CD4-positive, CD25-positive, alpha-beta regulatory T cell (primary cell): ENCODE results near the gene IGFBP4. TPM values are rescaled to one million over a fixed set of nuclear protein-coding genes. Genes with fewer than 3 reads are reported as not detected.

ENCODE experiments used
- ATAC-seq, 2 donors: fragments of 150-1000 bp; cut with Tn5 transposase; one replicate each; pipeline ENCODE4 v1.10.0; 2021; ENCODE audit warnings: low read depth in 2 of 2, moderate number of reproducible peaks in 2 of 2, moderate library complexity in 1 of 2
- DNase-seq, 3 donors: peaks; one replicate each; pipeline versions ENCODE4 v3.0.0 to v3.0.0-alpha.2; 2012 to 2022; ENCODE audit warnings: mixed read lengths in 1 of 3
- H3K27ac ChIP-seq: one replicate; pipeline ENCODE4 v1.7.0; 2013; ENCODE audit warnings: mild to moderate bottlenecking, low read length; ENCODE audit not compliant: insufficient read depth, poor library complexity, severe bottlenecking
- H3K27me3 ChIP-seq: one replicate; pipeline ENCODE4 v1.7.0; 2013; ENCODE audit warnings: low read length; ENCODE audit not compliant: control insufficient read depth, insufficient read depth
- H3K36me3 ChIP-seq: one replicate; pipeline ENCODE4 v1.7.0; 2013; ENCODE audit warnings: mild to moderate bottlenecking, low read length, moderate library complexity; ENCODE audit not compliant: control insufficient read depth, insufficient read depth
- H3K4me1 ChIP-seq: 2 replicates; pipeline ENCODE4 v1.7.0; 2013; ENCODE audit warnings: mild to moderate bottlenecking, low read length; ENCODE audit not compliant: insufficient read depth, control insufficient read depth, poor library complexity, severe bottlenecking
- H3K4me3 ChIP-seq: one replicate; pipeline ENCODE4 v1.7.0; 2013; ENCODE audit warnings: low read depth, mild to moderate bottlenecking, low read length, moderate library complexity
- H3K9me3 ChIP-seq, 2 experiments: 1 replicate in 1 of 2; 2 replicates in 1 of 2; pipeline ENCODE4 v1.7.0; 2013; ENCODE audit warnings: low read length in 2 of 2, mild to moderate bottlenecking in 1 of 2, moderate library complexity in 1 of 2; ENCODE audit not compliant: control insufficient read depth in 2 of 2
- H3K27ac Mint-ChIP-seq, 3 donors: one replicate each; pipeline ENCODE4 v1.8.0; 2020 to 2022; ENCODE audit warnings: mild to moderate bottlenecking in 3 of 3, mixed read lengths in 3 of 3, moderate library complexity in 2 of 3
- H3K27me3 Mint-ChIP-seq: one replicate; pipeline ENCODE4 v1.8.0; 2022; ENCODE audit warnings: mild to moderate bottlenecking, mixed read lengths
- H3K36me3 Mint-ChIP-seq: one replicate; pipeline ENCODE4 v1.8.0; 2020; ENCODE audit warnings: mixed read lengths
- H3K4me1 Mint-ChIP-seq, 4 donors: one replicate each; pipeline ENCODE4 v1.8.0; 2020 to 2022; ENCODE audit warnings: mixed read lengths in 4 of 4, mild to moderate bottlenecking in 1 of 4
- H3K4me3 Mint-ChIP-seq, 4 donors: one replicate each; pipeline ENCODE4 v1.8.0; 2020 to 2022; ENCODE audit warnings: mild to moderate bottlenecking in 4 of 4, mixed read lengths in 4 of 4, moderate library complexity in 3 of 4
- H3K9me3 Mint-ChIP-seq, 7 donors: one replicate each; pipeline ENCODE4 v1.8.0; 2020 to 2022; ENCODE audit warnings: mixed read lengths in 7 of 7, mild to moderate bottlenecking in 3 of 7, moderate library complexity in 2 of 7
- polyA plus RNA-seq, 4 donors: library from polyadenylated mRNA; unstranded; fragments of 300-500 nt; fragmentation: Illumina TruSeq; gene quantifications; one replicate each; pipeline ENCODE4 v1.2.3, GENCODE V29; 2021
- total RNA-seq: library from RNA; stranded (reverse); gene quantifications from one replicate; pipeline ENCODE4 v1.2.3, GENCODE V29; 2022

The IGFBP4 gene
- total and polyA plus RNA-seq, 5 donors from 2014 or later: 0.63 to 3.7 (median 1.2) TPM

DNA sequence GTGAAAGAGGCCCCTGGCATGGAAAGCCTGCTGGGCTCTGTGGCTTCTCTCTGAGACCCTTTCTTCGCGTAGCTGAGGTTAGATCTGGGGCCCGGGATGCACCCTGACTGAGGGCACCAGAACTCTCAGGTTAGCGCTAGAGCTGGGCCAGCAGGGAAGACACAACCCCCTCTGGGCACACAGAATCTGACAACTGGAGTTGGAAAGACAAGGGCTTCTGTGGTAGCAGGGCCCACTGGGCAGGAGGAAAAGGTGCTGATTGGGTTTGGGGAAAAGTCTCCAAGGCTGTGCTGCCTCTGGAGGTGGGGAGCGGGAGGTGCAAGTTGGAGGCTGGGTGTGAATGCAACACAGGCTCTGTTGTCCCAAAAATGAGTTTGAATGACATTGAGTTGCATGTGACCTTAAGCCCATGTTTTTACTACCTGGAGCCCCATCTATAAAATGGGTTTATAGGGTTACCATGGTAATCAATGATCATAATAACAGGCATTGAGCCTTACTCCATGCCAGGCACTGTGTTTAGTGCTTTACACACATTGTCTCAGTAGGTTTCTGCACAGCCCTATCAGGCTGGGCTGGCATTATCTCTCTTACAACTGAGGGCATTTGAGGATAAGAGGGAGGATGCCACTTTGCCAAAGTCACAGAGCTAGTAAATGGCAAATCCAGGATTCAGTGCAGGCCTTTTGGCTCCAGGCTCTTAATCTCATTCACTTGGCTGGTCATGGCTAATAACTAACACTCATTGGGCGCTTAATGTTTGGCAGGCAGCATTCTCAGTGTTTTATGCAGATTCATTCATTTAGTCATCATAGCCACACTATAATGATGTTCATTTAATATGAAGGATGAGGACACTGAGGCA lies 9.5 kb upstream of the IGFBP4 start:
- Histone ChIP-seq H3K27ac (no peak overlapping the region), H3K4me1 (no peaks in the 10 kb centered on the region), H3K4me3 (no peak overlapping the region), H3K9me3 (no peaks in the 10 kb centered on the region), H3K27me3 (no peaks in the 10 kb centered on the region), H3K36me3 (no peaks in the 10 kb centered on the region)
- H3K4me1 Mint-ChIP-seq: no peaks in the 10 kb centered on the region
- ATAC-seq (no peak), DNase-seq (peak in 1 of 3 donors; percentile 40)
- no peak overlapping the region for H3K4me3 Mint-ChIP-seq
- no peaks in the 10 kb centered on the region for H3K9me3 Mint-ChIP-seq
- no peaks in the 10 kb centered on the region for H3K36me3 Mint-ChIP-seq
- no peak overlapping the region for H3K27ac Mint-ChIP-seq
- H3K27me3 Mint-ChIP-seq: no peaks in the 10 kb centered on the region

DNA sequence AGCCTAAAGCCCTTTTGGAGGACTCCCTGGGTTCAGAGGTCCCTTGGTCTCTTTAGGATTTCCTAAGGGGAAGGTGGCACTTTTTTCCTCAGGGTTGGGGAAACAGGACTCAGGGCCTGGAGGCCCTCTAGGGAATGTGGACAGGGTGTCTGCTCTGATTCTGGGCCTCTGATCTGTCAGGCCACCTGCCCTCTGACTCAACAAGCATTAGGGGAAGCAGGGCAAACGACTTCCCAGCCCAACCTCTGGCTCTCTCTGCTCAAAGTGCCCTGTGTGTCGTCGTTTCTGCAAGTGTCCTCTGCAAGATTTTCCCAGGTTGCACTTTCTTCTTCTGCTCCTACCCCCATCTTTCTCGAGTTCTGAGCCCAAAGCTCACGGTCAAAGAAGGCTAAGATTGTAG lies 6.6 kb upstream of the IGFBP4 start:
- no peaks in the 10 kb centered on the region for H3K4me1 ChIP-seq
- Mint-ChIP-seq H3K27ac (peak overlapping the region in 1 of 3 donors; percentile 38), H3K27me3 (peaks cover 5% of the 10 kb centered on the region), H3K9me3 (no peaks in the 10 kb centered on the region), H3K36me3 (no peaks in the 10 kb centered on the region), H3K4me1 (no peaks in the 10 kb centered on the region), H3K4me3 (no peak overlapping the region)
- no peak overlapping the region for H3K27ac ChIP-seq
- H3K36me3 ChIP-seq: no peaks in the 10 kb centered on the region
- H3K4me3 ChIP-seq: no peak overlapping the region
- H3K27me3 ChIP-seq: no peaks in the 10 kb centered on the region
- H3K9me3 ChIP-seq: no peaks in the 10 kb centered on the region
- ATAC-seq (no peak), DNase-seq (no peak)

GRCh38 chr17:40437095-40437732 lies 6.0 kb upstream of the IGFBP4 start:
- ATAC-seq (no peak), DNase-seq (no peak)
- Mint-ChIP-seq H3K9me3 (no peaks in the 10 kb centered on the region), H3K4me3 (no peak overlapping the region), H3K27me3 (peaks cover 5% of the 10 kb centered on the region), H3K4me1 (peaks cover 0 to under 1% (median 0%) of the 10 kb centered on the region in 4 donors), H3K36me3 (no peaks in the 10 kb centered on the region), H3K27ac (peak overlapping the region in 1 of 3 donors; percentile 7)
- Histone ChIP-seq H3K4me3 (no peak overlapping the region), H3K27me3 (no peaks in the 10 kb centered on the region), H3K4me1 (no peaks in the 10 kb centered on the region), H3K36me3 (no peaks in the 10 kb centered on the region), H3K9me3 (no peaks in the 10 kb centered on the region), H3K27ac (no peak overlapping the region)

DNA sequence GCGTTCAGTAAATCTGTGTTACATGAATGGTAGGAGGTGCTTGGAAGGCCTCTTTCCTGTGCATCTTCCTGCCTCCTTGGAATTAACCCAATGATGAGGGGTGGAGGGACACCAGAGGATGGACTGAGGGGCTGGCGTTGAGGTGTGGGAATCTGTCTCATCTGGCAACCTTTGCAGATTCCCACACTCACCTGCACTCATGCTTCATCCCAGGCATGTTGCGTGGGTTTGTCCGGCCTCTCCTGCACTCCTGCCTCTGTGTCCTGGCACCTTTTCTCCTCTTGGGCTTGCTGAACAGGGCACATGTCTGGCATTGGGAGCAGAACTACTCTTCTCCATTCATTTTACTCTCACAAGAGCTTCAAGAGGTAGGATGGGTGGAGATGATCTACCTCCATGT lies 3.1 kb upstream of the IGFBP4 start:
- Mint-ChIP-seq H3K4me3 (peak overlapping the region in 1 of 4 donors; percentile 32), H3K27me3 (peaks cover 17% of the 10 kb centered on the region), H3K36me3 (no peaks in the 10 kb centered on the region), H3K4me1 (peaks cover 5 to 19% (median 10%) of the 10 kb centered on the region in 4 donors), H3K9me3 (peaks cover 0 to 4% (median 0%) of the 10 kb centered on the region in 7 donors), H3K27ac (no peak overlapping the region)
- Histone ChIP-seq H3K4me3 (no peak overlapping the region), H3K27ac (no peak overlapping the region), H3K4me1 (peaks cover 14% of the 10 kb centered on the region), H3K36me3 (no peaks in the 10 kb centered on the region), H3K27me3 (no peaks in the 10 kb centered on the region), H3K9me3 (no peaks in the 10 kb centered on the region)
- DNase-seq (no peak), ATAC-seq (no peak)

GRCh38 chr17:40442392-40443195 lies 656 bp upstream of the IGFBP4 start:
- ATAC-seq: no peak
- Histone ChIP-seq H3K9me3 (no peaks in the 10 kb centered on the region), H3K27ac (no peak overlapping the region), H3K36me3 (no peaks in the 10 kb centered on the region), H3K4me3 (no peak overlapping the region), H3K4me1 (peaks cover 14% of the 10 kb centered on the region), H3K27me3 (no peaks in the 10 kb centered on the region)
- Mint-ChIP-seq H3K9me3 (peaks cover 0 to 4% (median 0%) of the 10 kb centered on the region in 7 donors), H3K27ac (peak overlapping the region in 2 of 3 donors; percentile 23 to 38), H3K27me3 (peaks cover 26% of the 10 kb centered on the region), H3K4me3 (peak overlapping the region in 3 of 4 donors; percentile 21 to 73 (median 61)), H3K36me3 (no peaks in the 10 kb centered on the region), H3K4me1 (peaks cover 5 to 26% (median 14%) of the 10 kb centered on the region in 4 donors)
- DNase-seq: no peak

GRCh38 chr17:40443988-40444899 lies 994 bp downstream of the IGFBP4 start:
- DNase-seq: peak in 1 of 3 donors; percentile 20
- Mint-ChIP-seq H3K36me3 (no peaks in the 10 kb centered on the region), H3K4me3 (peak overlapping the region; percentile 78 to 91 (median 83)), H3K9me3 (peaks cover 0 to 4% (median 0%) of the 10 kb centered on the region in 7 donors), H3K27ac (peak overlapping the region in 2 of 3 donors; percentile 85 to 97), H3K27me3 (peaks cover 32% of the 10 kb centered on the region), H3K4me1 (peaks cover 5 to 33% (median 17%) of the 10 kb centered on the region in 4 donors)
- Histone ChIP-seq H3K27me3 (no peaks in the 10 kb centered on the region), H3K4me3 (no peak overlapping the region), H3K27ac (no peak overlapping the region), H3K36me3 (no peaks in the 10 kb centered on the region), H3K4me1 (peaks cover 14% of the 10 kb centered on the region), H3K9me3 (no peaks in the 10 kb centered on the region)
- ATAC-seq: no peak
